GM21515 (cell line): ENCODE results near the gene TSSC4.

Experiments used
- ATAC-seq: cut with Tn5 transposase; IDR thresholded peaks from one replicate; pipeline ENCODE4 v1.9.1; 2021; ENCODE audit not compliant: unreplicated experiment

The TSSC4 gene

GRCh38 chr11:2415601-2416380 is 15.2 kb downstream of the TSSC4 start:
- ATAC-seq: no peak

- ATAC-seq: no peak
These were observed 16.2 kb downstream of the TSSC4 start for GRCh38 chr11:2416765-2417164.

GRCh38 chr11:2417856-2418692 is 17.5 kb downstream of the TSSC4 start:
- ATAC-seq: no peak

GRCh38 chr11:2418693-2419360 is 18.3 kb downstream of the TSSC4 start:
- ATAC-seq: no peak

GRCh38 chr11:2419638-2420501 is 19.3 kb downstream of the TSSC4 start:
- no peak for ATAC-seq

GRCh38 chr11:2420502-2421225 is 20.1 kb downstream of the TSSC4 start:
- ATAC-seq: no peak

- no peak for ATAC-seq
These were observed 20.9 kb downstream of the TSSC4 start for GRCh38 chr11:2421226-2421994.

GRCh38 chr11:2421996-2422395 is 21.4 kb downstream of the TSSC4 start:
- ATAC-seq: no peak

GRCh38 chr11:2422461-2423156 is 22.1 kb downstream of the TSSC4 start:
- ATAC-seq: no peak

GRCh38 chr11:2423157-2424025 is 22.8 kb downstream of the TSSC4 start:
- no peak for ATAC-seq

GRCh38 chr11:2424811-2425495 is 24.4 kb downstream of the TSSC4 start:
- no peak for ATAC-seq

GRCh38 chr11:2425506-2425905 is 25.0 kb downstream of the TSSC4 start:
- ATAC-seq: no peak

GRCh38 chr11:2426221-2426620 is 25.7 kb downstream of the TSSC4 start:
- no peak for ATAC-seq

GRCh38 chr11:2426826-2427521 is 26.4 kb downstream of the TSSC4 start:
- no peak for ATAC-seq

- no peak for ATAC-seq
These were observed 27.3 kb downstream of the TSSC4 start for GRCh38 chr11:2427721-2428321.

- no peak for ATAC-seq
These were observed 27.8 kb downstream of the TSSC4 start for GRCh38 chr11:2428322-2428795.
